DOHH2 (cell line): ENCODE results near the gene NF1.

Experiments used
- H3F3A ChIP-seq: fragments of 200-600 bp; sonication (generic), shearing (Covaris generic); 2 replicates; pipeline ENCODE4 v1.6.0; 2016; ENCODE audit warnings: antibody characterized with exemption, mild to moderate bottlenecking; ENCODE audit not compliant: control insufficient read depth, insufficient read depth
- H3K27ac ChIP-seq: fragments of 200-600 bp; sonication (generic); 2 replicates; pipeline ENCODE4 v1.5.1; 2014; ENCODE audit warnings: low read depth, mild to moderate bottlenecking, low read length, moderate library complexity
- H3K27me3 ChIP-seq: fragments of 200-600 bp; sonication (generic); 2 replicates; pipeline ENCODE4 v1.6.1; 2014; ENCODE audit warnings: mild to moderate bottlenecking, low read length, mixed read lengths; ENCODE audit not compliant: control insufficient read depth
- H3K36me3 ChIP-seq: fragments of 200-600 bp; sonication (generic); 2 replicates; pipeline ENCODE4 v1.6.1; 2014; ENCODE audit warnings: mild to moderate bottlenecking, low read length, moderate library complexity, mixed read lengths; ENCODE audit not compliant: control insufficient read depth
- H3K4me1 ChIP-seq: fragments of 200-600 bp; sonication (generic); 2 replicates; pipeline ENCODE4 v1.6.1; 2014; ENCODE audit warnings: mild to moderate bottlenecking, low read length, mixed read lengths; ENCODE audit not compliant: control insufficient read depth
- H3K4me2 ChIP-seq: fragments of 200-600 bp; sonication (generic); 2 replicates; pipeline ENCODE4 v1.6.0; 2014; ENCODE audit warnings: mild to moderate bottlenecking, low read length, moderate library complexity
- H3K4me3 ChIP-seq: fragments of 200-600 bp; sonication (generic); 2 replicates; pipeline ENCODE4 v1.5.1; 2014; ENCODE audit warnings: mild to moderate bottlenecking, low read length, mixed read lengths
- H3K79me2 ChIP-seq: fragments of 200-600 bp; sonication (generic); 2 replicates; pipeline ENCODE4 v1.6.1; 2014; ENCODE audit warnings: mild to moderate bottlenecking, low read length, mixed read lengths; ENCODE audit not compliant: control insufficient read depth
- H3K9me2 ChIP-seq: fragments of 200-600 bp; sonication (generic); replicated peaks from 2 replicates; pipeline ENCODE4 v1.6.1; 2014; ENCODE audit warnings: mild to moderate bottlenecking, low read length, mixed read lengths; ENCODE audit not compliant: control insufficient read depth
- H3K9me3 ChIP-seq: fragments of 200-600 bp; sonication (generic); 2 replicates; pipeline ENCODE4 v1.6.1; 2014; ENCODE audit warnings: antibody characterized with exemption, low read length, mixed read lengths; ENCODE audit not compliant: control insufficient read depth, insufficient read depth
- H4K20me1 ChIP-seq: fragments of 200-600 bp; sonication (generic); 2 replicates; pipeline ENCODE4 v1.6.0; 2014; ENCODE audit warnings: low read depth, mild to moderate bottlenecking, antibody characterized with exemption, low read length, moderate library complexity; ENCODE audit not compliant: control insufficient read depth, insufficient read depth
- EZH2phosphoT487 ChIP-seq: fragments of 200-600 bp; sonication (generic); IDR thresholded peaks from 2 replicates; pipeline ENCODE4 v1.6.1; 2017; ENCODE audit warnings: borderline replicate concordance, mild to moderate bottlenecking, antibody characterized with exemption, low read length, moderate library complexity, mixed read lengths
- TF ChIP-seq, protein P1 (sequence below): fragments of 200-600 bp; sonication (generic); IDR thresholded peaks from one replicate; pipeline ENCODE4 v1.5.1; 2014; ENCODE audit warnings: antibody characterized with exemption, mild to moderate bottlenecking, low read depth, low read length; ENCODE audit not compliant: poor library complexity, severe bottlenecking

Gene NF1

GRCh38 chr17:31309556-31309955 lies 214.8 kb downstream of the NF1 start:
- no peaks in the 10 kb centered on the region for H3K9me2 ChIP-seq
- peak overlapping the region; percentile 88 for H3K4me2 ChIP-seq
- H3K4me3 ChIP-seq = peak overlapping the region; percentile 76
- no peaks in the 10 kb centered on the region for H3K27me3 ChIP-seq
- no peaks in the 10 kb centered on the region for H3K9me3 ChIP-seq
- peaks cover 58% of the 10 kb centered on the region for H3K4me1 ChIP-seq
- H3K79me2 ChIP-seq = peaks cover 82% of the 10 kb centered on the region
- peaks cover 54% of the 10 kb centered on the region for H3F3A ChIP-seq
- no peak for TF ChIP-seq EZH2phosphoT487
- TF ChIP-seq, protein P1, sequence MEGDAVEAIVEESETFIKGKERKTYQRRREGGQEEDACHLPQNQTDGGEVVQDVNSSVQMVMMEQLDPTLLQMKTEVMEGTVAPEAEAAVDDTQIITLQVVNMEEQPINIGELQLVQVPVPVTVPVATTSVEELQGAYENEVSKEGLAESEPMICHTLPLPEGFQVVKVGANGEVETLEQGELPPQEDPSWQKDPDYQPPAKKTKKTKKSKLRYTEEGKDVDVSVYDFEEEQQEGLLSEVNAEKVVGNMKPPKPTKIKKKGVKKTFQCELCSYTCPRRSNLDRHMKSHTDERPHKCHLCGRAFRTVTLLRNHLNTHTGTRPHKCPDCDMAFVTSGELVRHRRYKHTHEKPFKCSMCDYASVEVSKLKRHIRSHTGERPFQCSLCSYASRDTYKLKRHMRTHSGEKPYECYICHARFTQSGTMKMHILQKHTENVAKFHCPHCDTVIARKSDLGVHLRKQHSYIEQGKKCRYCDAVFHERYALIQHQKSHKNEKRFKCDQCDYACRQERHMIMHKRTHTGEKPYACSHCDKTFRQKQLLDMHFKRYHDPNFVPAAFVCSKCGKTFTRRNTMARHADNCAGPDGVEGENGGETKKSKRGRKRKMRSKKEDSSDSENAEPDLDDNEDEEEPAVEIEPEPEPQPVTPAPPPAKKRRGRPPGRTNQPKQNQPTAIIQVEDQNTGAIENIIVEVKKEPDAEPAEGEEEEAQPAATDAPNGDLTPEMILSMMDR = no peak
- peaks cover 67% of the 10 kb centered on the region for H3K36me3 ChIP-seq
- H3K27ac ChIP-seq = peak overlapping the region; percentile 97
- no peaks in the 10 kb centered on the region for H4K20me1 ChIP-seq

- Histone ChIP-seq H3K9me3 (no peaks in the 10 kb centered on the region), H3K9me2 (no peaks in the 10 kb centered on the region), H3K4me2 (peak overlapping the region; percentile 88), H3K79me2 (peaks cover 82% of the 10 kb centered on the region), H3K4me1 (peaks cover 65% of the 10 kb centered on the region), H3F3A (peaks cover 61% of the 10 kb centered on the region), H4K20me1 (no peaks in the 10 kb centered on the region), H3K27me3 (no peaks in the 10 kb centered on the region), H3K27ac (peak overlapping the region; percentile 97), H3K4me3 (peak overlapping the region; percentile 76), H3K36me3 (peaks cover 67% of the 10 kb centered on the region)
- no peak for TF ChIP-seq EZH2phosphoT487
- TF ChIP-seq, protein P1 = no peak
These were observed 215.5 kb downstream of the NF1 start for GRCh38 chr17:31310260-31310659.

DNA sequence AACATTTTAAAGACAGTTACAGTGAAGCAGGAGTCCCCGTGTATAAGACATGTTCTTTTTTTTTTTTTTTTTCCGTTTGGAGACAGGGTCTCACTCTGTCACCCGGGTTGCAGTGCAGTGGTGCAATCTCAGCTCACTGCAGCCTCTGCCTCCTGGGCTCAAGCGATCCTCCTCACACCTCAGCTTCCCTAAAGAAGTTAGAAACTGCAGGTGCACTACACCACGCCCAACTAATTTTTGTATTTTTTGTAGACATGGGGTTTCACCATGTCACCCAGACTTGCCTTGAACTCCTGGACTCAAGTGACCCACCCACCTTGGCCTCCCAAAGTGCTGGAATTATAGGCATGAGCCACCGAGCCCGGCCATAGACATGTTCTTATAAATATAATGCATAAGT lies 216.1 kb downstream of the NF1 start:
- H3K4me1 ChIP-seq = peaks cover 71% of the 10 kb centered on the region
- H3K9me2 ChIP-seq = no peaks in the 10 kb centered on the region
- no peaks in the 10 kb centered on the region for H4K20me1 ChIP-seq
- H3K4me3 ChIP-seq = peak overlapping the region; percentile 76
- H3K27me3 ChIP-seq = no peaks in the 10 kb centered on the region
- peaks cover 67% of the 10 kb centered on the region for H3K36me3 ChIP-seq
- peak overlapping the region; percentile 88 for H3K4me2 ChIP-seq
- peak overlapping the region; percentile 97 for H3K27ac ChIP-seq
- H3K79me2 ChIP-seq = peaks cover 82% of the 10 kb centered on the region
- H3K9me3 ChIP-seq = no peaks in the 10 kb centered on the region
- H3F3A ChIP-seq = peaks cover 62% of the 10 kb centered on the region
- TF ChIP-seq, protein P1 = no peak
- TF ChIP-seq EZH2phosphoT487 = no peak
